ENCODE measurements around the gene TKFC.

The TKFC gene

DNA sequence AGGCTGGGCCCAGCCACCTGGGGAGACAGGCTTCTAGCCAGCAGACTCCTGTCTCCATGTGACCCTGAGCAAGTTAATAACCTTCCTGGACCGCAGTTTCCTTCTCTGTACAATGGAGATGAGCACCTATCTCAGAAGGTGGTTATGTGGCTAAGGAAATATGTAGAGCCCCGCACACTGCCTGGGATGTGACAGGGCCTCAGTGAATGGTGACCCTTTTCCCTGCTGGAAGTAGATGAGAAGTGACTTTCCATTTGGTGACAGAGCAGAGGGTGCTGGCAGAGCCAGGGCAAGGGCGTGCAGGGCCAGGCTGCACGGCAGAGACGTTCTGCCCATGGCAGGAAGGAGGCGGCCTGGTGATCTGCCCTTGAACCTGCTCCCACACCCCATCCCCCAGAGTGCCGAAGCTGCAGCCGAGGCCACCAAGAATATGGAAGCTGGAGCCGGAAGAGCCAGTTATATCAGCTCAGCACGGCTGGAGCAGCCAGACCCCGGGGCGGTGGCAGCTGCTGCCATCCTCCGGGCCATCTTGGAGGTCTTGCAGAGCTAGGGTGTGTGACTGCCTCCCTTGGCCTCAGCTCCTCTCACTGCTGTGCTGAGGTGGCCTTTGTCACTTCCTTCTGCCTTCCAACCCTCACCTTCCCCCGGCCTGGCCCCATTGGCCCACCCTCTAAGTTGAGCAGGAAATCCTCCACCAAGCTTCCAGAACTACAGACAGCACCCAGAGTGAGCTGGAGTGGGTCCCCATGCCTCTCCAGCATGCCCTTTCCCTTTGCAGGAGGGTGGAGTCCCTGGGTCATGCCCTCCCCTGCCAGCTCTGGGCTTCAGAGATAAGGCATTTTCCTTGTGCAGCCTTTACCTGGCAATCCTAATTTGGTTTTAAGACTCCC lies 13.2 kb downstream of the TKFC start:
- no peak for DNase-seq (ENCODE audit: low read depth in 2 of 2)

GRCh38 chr11:61347916-61348461 lies 15.0 kb downstream of the TKFC start:
- no peak for DNase-seq (ENCODE audit: low read depth in 2 of 2)

DNA sequence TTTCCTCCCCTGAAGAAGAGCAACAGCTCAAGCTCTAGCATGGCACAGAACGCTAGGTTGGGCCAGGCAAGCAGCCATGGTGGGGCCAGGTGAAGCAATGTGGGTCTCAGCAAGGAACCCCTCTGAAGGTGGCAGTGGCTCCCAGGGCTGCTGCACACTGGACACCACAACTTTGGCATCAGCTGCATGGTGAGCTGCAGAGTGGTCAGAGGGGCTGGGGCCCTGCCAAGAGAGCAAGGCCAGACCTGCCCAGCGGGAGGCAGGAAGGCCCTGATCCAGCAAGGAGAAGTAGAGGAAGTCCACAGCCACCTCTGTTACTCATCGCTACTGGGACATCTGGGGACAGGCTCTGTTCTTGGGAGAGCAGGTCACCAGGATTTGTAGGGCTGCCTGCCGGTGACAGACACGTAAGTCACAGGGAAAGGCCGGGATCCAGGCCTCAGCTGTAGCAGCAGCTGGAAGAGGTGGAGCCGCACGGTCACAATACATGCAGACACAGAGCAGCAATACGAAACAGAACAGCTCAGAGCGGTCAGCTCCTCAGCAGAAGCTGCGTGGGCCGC lies 16.2 kb downstream of the TKFC start:
- no peak for DNase-seq (ENCODE audit: low read depth in 2 of 2)

DNA sequence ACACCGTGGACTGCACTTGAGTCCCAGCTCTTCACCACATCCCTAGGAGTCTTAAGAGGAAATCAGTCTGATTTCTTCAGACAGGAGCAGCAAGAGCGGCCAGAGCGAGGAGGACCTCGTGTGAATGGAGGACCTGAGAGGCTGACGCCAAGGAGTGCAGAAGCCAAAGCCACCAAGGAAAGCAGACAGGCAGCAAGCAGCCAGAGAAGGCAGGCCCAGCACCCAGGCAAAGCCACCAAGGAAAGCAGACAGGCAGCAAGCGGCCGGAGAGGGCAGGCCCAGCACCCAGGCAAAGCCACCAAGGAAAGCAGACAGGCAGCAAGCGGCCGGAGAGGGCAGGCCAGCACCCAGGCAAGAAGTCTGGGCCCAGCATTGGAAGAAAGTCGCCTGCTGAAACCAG lies 16.9 kb downstream of the TKFC start:
- no peak for DNase-seq (ENCODE audit: low read depth in 2 of 2)

- no peak for DNase-seq (ENCODE audit: low read depth in 2 of 2)
Observed at GRCh38 chr11:61350336-61350735, 17.3 kb downstream of the TKFC start.

DNA sequence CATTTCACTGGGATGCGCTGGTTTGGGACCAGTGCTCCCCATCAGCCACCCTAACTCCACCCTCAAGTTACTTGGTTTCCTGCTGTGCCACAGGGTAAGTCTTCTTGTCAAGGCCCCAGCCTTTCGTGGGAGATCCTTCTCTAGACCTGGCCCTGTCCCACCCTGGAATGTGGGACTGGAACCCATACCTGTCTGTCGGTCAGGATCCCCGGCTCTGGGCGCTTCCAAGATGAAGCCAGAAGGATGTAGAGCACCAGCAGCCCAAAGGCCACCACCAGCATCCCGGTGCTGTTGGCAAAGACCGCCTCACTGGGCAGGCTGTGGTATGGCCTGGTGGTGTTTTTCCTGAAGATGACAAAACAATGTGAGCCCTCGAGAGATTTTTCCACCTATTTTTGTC lies 17.8 kb downstream of the TKFC start:
- DNase-seq (ENCODE audit: low read depth in 2 of 2): no peak

DNA sequence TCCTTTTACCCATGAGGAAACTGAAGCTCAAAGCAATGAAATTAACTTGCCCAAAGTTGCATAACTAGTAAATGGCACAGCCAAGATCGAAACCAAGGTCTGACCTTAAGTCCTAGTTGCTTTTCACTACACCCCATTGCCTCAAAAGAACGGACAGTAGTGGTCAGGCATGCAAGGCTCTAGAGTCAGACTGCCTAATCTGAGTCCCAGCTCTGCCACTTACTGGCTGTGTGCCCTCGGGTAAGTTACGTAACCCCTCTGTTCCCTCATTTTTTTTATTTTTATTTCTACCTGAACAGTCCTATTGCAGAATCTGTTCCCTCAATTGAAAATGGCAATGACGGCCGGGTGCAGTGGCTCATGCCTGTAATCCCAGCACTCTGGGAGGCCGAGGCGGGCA lies 19.0 kb downstream of the TKFC start:
- no peak for DNase-seq (ENCODE audit: low read depth in 2 of 2)

GRCh38 chr11:61353131-61354067 lies 20.4 kb downstream of the TKFC start:
- no peak for DNase-seq (ENCODE audit: low read depth in 2 of 2)

- DNase-seq (ENCODE audit: low read depth in 2 of 2): no peak
Observed at GRCh38 chr11:61354208-61354607, 21.2 kb downstream of the TKFC start.

- no peak for DNase-seq (ENCODE audit: low read depth in 2 of 2)
Observed at GRCh38 chr11:61356706-61357105, 23.7 kb downstream of the TKFC start.

DNA sequence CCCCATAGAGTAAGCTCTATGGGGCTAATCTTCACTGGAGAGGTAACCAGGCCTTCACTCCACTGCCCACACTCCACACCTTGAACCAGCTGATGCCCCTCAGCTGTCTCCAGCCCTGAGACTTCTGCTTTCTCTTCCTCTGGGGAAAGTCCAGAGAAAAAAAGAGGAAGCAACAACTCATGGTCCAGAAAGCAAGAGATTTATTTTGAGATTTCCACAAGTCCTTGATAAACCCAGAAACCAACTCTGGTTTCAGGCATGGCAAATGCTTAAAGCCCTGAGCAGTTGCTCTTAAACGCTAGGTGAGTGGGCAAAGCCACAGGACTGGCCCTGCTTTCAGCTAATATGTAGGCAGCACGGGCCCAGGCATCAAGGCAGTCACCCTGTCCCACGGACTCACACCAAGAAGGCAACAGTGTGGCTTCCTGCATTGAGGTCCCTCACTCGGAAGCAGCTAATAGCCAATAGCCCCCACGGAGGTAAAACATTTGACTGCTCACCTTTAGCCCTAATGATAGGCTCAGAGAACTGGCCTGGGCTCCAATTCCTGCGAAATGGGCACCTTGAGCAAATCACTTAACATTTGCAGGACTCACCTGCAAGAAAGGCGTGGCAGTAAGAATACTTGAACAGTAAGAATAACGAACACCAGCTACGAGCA lies 24.3 kb downstream of the TKFC start:
- no peak for DNase-seq (ENCODE audit: low read depth in 2 of 2)

DNA sequence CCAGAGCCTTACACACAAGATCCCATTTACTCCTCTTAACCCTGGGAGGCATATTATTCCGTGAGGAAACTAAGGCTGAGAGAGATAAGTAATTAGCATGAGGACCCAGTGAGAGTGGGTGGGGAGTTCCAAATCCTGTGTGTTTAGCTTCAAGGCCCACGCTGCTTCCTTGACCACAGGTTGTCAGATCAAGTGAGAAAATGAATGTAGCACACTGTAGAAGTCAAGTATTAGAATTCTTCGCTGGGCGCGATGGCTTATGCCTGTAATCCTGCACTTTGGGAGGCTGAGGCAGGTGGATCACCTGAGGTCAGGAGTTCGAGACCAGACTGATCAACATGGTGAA lies 24.8 kb downstream of the TKFC start:
- no peak for DNase-seq (ENCODE audit: low read depth in 2 of 2)

GRCh38 chr11:61358566-61358965 lies 25.5 kb downstream of the TKFC start:
- DNase-seq (ENCODE audit: low read depth in 2 of 2): no peak

GRCh38 chr11:61359516-61359915 lies 26.5 kb downstream of the TKFC start:
- no peak for DNase-seq (ENCODE audit: low read depth in 2 of 2)

DNA sequence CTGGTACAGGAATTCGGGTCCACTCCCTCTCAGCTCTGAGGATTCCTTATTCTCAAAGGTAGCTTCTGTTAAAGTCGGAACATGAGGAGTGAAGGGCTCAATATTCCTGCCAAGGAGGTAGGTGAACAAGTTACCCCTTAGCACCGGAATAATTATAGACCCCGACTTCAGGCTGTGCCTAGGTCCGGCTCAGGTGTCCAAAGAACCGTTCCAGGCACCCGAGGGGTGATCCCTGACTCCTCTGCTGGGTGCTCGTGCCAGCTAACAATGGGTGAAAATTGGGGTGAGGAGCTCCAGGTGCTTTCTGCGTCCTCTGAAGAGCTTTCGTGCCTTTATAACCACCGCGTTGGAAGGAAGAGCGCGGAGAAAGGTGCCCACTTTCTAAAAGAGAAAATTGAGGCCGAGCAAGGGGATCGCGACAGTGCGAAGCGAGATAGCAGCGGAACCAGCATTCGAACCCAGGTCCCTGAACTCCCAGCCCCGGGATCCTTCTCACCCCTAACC lies 28.3 kb downstream of the TKFC start:
- DNase-seq (ENCODE audit: low read depth in 2 of 2): no peak

GRCh38 chr11:61361741-61362541 lies 28.9 kb downstream of the TKFC start, which contains the start of the genes CYB561A3 and TMEM138:
CYB561A3 (minus strand) TSS chr11:61361882; CDS start chr11:61356713, 5,169 bp downstream.
TMEM138 (plus strand) TSS chr11:61362374; CDS start chr11:61364391, 2,017 bp downstream.
- peak; percentile 73 to 75 for DNase-seq (ENCODE audit: low read depth in 2 of 2)

- no peak for DNase-seq (ENCODE audit: low read depth in 2 of 2)
Observed at GRCh38 chr11:61362542-61362875, 29.5 kb downstream of the TKFC start.

GRCh38 chr11:61364012-61364675 lies 31.1 kb downstream of the TKFC start:
- no peak for DNase-seq (ENCODE audit: low read depth in 2 of 2)

- no peak for DNase-seq (ENCODE audit: low read depth in 2 of 2)
Observed at GRCh38 chr11:61367406-61367805, 34.4 kb downstream of the TKFC start.

- no peak for DNase-seq (ENCODE audit: low read depth in 2 of 2)
Observed at GRCh38 chr11:61368646-61369045, 35.6 kb downstream of the TKFC start.

Measured in activated CD8-positive, alpha-beta memory T cell treated with anti-CD3 and anti-CD28 coated beads for 4 hours (primary cell).